H1 (cell line): Measurements from ENCODE around the gene CDKL1. TPM values are rescaled to one million over a fixed set of nuclear protein-coding genes. Genes with fewer than 3 reads are reported as not detected.

ENCODE experiments used
- ATF2 ChIP-seq: IDR thresholded peaks from 2 replicates; pipeline ENCODE4 v1.6.1; 2012; ENCODE audit warnings: low read length, inconsistent platforms
- CHD7 ChIP-seq: fragments of 300-600 bp; sonication (generic); IDR thresholded peaks from 2 replicates; pipeline ENCODE4 v1.7.1; 2012; ENCODE audit warnings: low read length, moderate library complexity, mild to moderate bottlenecking, inconsistent platforms; ENCODE audit not compliant: insufficient replicate concordance
- GABPA ChIP-seq: IDR thresholded peaks from 2 replicates; pipeline ENCODE4 v1.6.1; 2011; ENCODE audit warnings: mild to moderate bottlenecking, low read length, moderate library complexity, borderline replicate concordance; ENCODE audit not compliant: insufficient read depth
- MAFK ChIP-seq: IDR thresholded peaks from 2 replicates; pipeline ENCODE4 v1.6.1; 2012; ENCODE audit warnings: low read depth, mild to moderate bottlenecking, improper control_type of control experiment, low read length
- polyA plus RNA-seq, 7 experiments: library from polyadenylated mRNA; depleted of rRNA in 3 of 7; stranded (reverse) in 5 of 7; unstranded in 2 of 7; fragments of >200 nt in 5 of 7; fragments of 200-250 nt in 2 of 7; gene quantifications; 1 replicate in 5 of 7; 2 replicates in 1 of 7; 4 replicates in 1 of 7; pipeline versions ENCODE4 v1.2.1 to v1.2.3, GENCODE V29; 2011 to 2013; ENCODE audit warnings: missing spikeins in 2 of 7, mixed read lengths in 2 of 7
- total RNA-seq: library from RNA; stranded (reverse); fragmentation: NEBNext Ultra II Directional; extraction: Animal tissue kit (Norgen Biotek cat#: 25700); gene quantifications from 2 replicates; pipeline ENCODE4 v1.2.1, GENCODE V29; 2021

The CDKL1 gene
- total and polyA plus RNA-seq, 2 of the 8 experiments (the other 6 are each of a cell fraction or from before 2014, with no cell fraction given) = 1.2 to 2.2 TPM

- TF ChIP-seq CHD7 (no peak), ATF2 (no peak), MAFK (no peak), GABPA (no peak)
- TF ChIP-seq, all 59 proteins: peak for 0
Observed at GRCh38 chr14:50423529-50423928, 26.8 kb upstream of the CDKL1 start (continued).
